IMR-90 (cell line): ENCODE data around the gene ADGRD1. TPM values are rescaled to one million over a fixed set of nuclear protein-coding genes. Genes with fewer than 3 reads are reported as not detected.

Source experiments
- ATAC-seq: fragments of 200-7000 bp; cut with Tn5 transposase; 2 replicates; pipeline ENCODE4 v1.9.1; 2020; ENCODE audit warnings: low read depth, mild to moderate bottlenecking, moderate library complexity
- BruUV-seq: library from RNA; stranded (reverse); fragments of 400-500 nt; replicated peaks from 2 replicates; lab custom pipeline; 2021; lab: Mats Ljungman, UMichigan
- CTCF ChIA-PET: fragments of 300-600 bp; formaldehyde crosslinking; extraction: SDS; loops from one replicate; lab custom pipeline; 2021; ENCODE audit warnings: antibody characterized with exemption; lab: Yijun Ruan, JAX
- POLR2A ChIA-PET: fragments of 300-600 bp; sonication (Branson Sonifier 250); formaldehyde crosslinking; loops from one replicate; lab custom pipeline; 2022; ENCODE audit warnings: antibody characterized with exemption; ENCODE audit not compliant: unreplicated experiment; lab: Charles Lee
- DNase-seq: peaks from one replicate; pipeline ENCODE4 v3.0.0; 2013
- H2AFZ ChIP-seq: replicated peaks from 2 replicates; pipeline ENCODE3; 2013; ENCODE audit warnings: low read length, mild to moderate bottlenecking; ENCODE audit not compliant: poor library complexity
- H2AK5ac ChIP-seq: 2 replicates; pipeline ENCODE4 v1.6.1; 2013; ENCODE audit warnings: low read depth, low read length, inconsistent platforms
- H2AK9ac ChIP-seq: replicated peaks from 2 replicates; pipeline ENCODE3; 2013; ENCODE audit warnings: mild to moderate bottlenecking, low read depth, low read length, moderate library complexity; ENCODE audit not compliant: poor library complexity
- H2BK120ac ChIP-seq: 2 replicates; pipeline ENCODE4 v1.6.1; 2013; ENCODE audit warnings: low read depth, low read length, inconsistent platforms
- H2BK15ac ChIP-seq: 3 replicates; pipeline ENCODE4 v1.6.1; 2013; ENCODE audit warnings: low read depth, low read length, inconsistent platforms
- H2BK20ac ChIP-seq: 2 replicates; pipeline ENCODE4 v1.6.1; 2013; ENCODE audit warnings: low read depth, mild to moderate bottlenecking, inconsistent platforms, low read length, moderate library complexity
- H2BK5ac ChIP-seq: 2 replicates; pipeline ENCODE4 v1.6.1; 2013; ENCODE audit warnings: mild to moderate bottlenecking, low read depth, low read length, inconsistent platforms; ENCODE audit not compliant: poor library complexity, severe bottlenecking
- H3K14ac ChIP-seq: replicated peaks from 2 replicates; pipeline ENCODE4 v1.6.1; 2013; ENCODE audit warnings: low read depth, low read length, inconsistent platforms
- H3K18ac ChIP-seq: 2 replicates; pipeline ENCODE4 v1.6.1; 2013; ENCODE audit warnings: low read depth, low read length, control low read depth
- H3K23ac ChIP-seq: 2 replicates; pipeline ENCODE4 v1.6.1; 2013; ENCODE audit warnings: low read depth, low read length, inconsistent platforms
- H3K27ac ChIP-seq: 2 replicates; pipeline ENCODE4 v1.5.1; 2013; ENCODE audit warnings: mild to moderate bottlenecking, control low read depth, low read length; ENCODE audit not compliant: insufficient read depth
- H3K27me3 ChIP-seq: 2 replicates; pipeline ENCODE4 v1.6.1; 2013; ENCODE audit warnings: low read length; ENCODE audit not compliant: control insufficient read depth, insufficient read depth
- H3K36me3 ChIP-seq: 2 replicates; pipeline ENCODE4 v1.6.1; 2013; ENCODE audit warnings: low read length, mixed read lengths; ENCODE audit not compliant: control insufficient read depth, insufficient read depth
- H3K4ac ChIP-seq: 2 replicates; pipeline ENCODE4 v1.6.1; 2013; ENCODE audit warnings: low read depth, low read length, inconsistent platforms
- H3K4me1 ChIP-seq: 2 replicates; pipeline ENCODE4 v1.6.1; 2013; ENCODE audit warnings: low read length, mixed read lengths; ENCODE audit not compliant: control insufficient read depth, insufficient read depth
- H3K4me2 ChIP-seq: 2 replicates; pipeline ENCODE4 v1.6.1; 2013; ENCODE audit warnings: low read depth, mild to moderate bottlenecking, control low read depth, low read length, moderate library complexity
- H3K4me3 ChIP-seq: 2 replicates; pipeline ENCODE4 v1.5.1; 2013; ENCODE audit warnings: low read depth, mild to moderate bottlenecking, control low read depth, low read length, moderate library complexity; ENCODE audit not compliant: insufficient read depth
- H3K56ac ChIP-seq: 2 replicates; pipeline ENCODE4 v1.6.1; 2013; ENCODE audit warnings: low read length, inconsistent platforms; ENCODE audit not compliant: insufficient read depth; ENCODE audit errors: extremely low read depth
- H3K79me1 ChIP-seq, 2 experiments: 2 replicates each; pipeline ENCODE4 v1.6.1; 2013; ENCODE audit warnings: low read length in 2 of 2, inconsistent platforms in 1 of 2, low read depth in 1 of 2
- H3K9ac ChIP-seq: 2 replicates; pipeline ENCODE4 v1.6.1; 2013; ENCODE audit warnings: low read depth, low read length, control low read depth
- H3K9me1 ChIP-seq: 2 replicates; pipeline ENCODE4 v1.6.1; 2013; ENCODE audit warnings: low read length, inconsistent platforms; ENCODE audit not compliant: insufficient read depth
- H3K9me3 ChIP-seq: 2 replicates; pipeline ENCODE4 v1.6.1; 2013; ENCODE audit warnings: low read length; ENCODE audit not compliant: control insufficient read depth, insufficient read depth
- H4K20me1 ChIP-seq: 2 replicates; pipeline ENCODE4 v1.6.1; 2013; ENCODE audit warnings: low read length, inconsistent platforms; ENCODE audit not compliant: insufficient read depth
- H4K5ac ChIP-seq: 2 replicates; pipeline ENCODE4 v1.6.1; 2013; ENCODE audit warnings: mild to moderate bottlenecking, low read depth, low read length, control low read depth
- H4K8ac ChIP-seq, 2 experiments: 2 replicates each; pipeline ENCODE4 v1.6.1; 2013; ENCODE audit warnings: low read depth in 2 of 2, low read length in 2 of 2, control low read depth in 1 of 2, inconsistent platforms in 1 of 2
- H4K91ac ChIP-seq: 2 replicates; pipeline ENCODE4 v1.6.1; 2013; ENCODE audit warnings: low read depth, low read length, inconsistent platforms; ENCODE audit not compliant: insufficient read depth
- ELK1 ChIP-seq: fragments of 150-350 bp; IDR thresholded peaks from 2 replicates; pipeline ENCODE4 v1.6.1; 2016; ENCODE audit warnings: low read depth, mild to moderate bottlenecking, low read length, moderate library complexity, borderline replicate concordance
- MXI1 ChIP-seq: IDR thresholded peaks from 2 replicates; pipeline ENCODE4 v1.6.1; 2012; ENCODE audit warnings: low read depth, mild to moderate bottlenecking, low read length, moderate library complexity, borderline replicate concordance
- whole genome bisulfite sequencing, 2 experiments: methylation state at CpG; one replicate each; pipeline versions ENCODE4 v1.1.5 to v1.1.7; 2013; ENCODE audit warnings: missing lambda C conversion rate in 2 of 2; ENCODE audit not compliant: insufficient read length in 1 of 2; ENCODE audit errors: extremely low coverage in 2 of 2; 5-methylcytosine and 5-hydroxymethylcytosine counted together
- dilution Hi-C: fragments of 300-500 bp; cut with HindIII; formaldehyde crosslinking; loops from one replicate; pipeline ENCODE4 v1.14.3; 2018; ENCODE audit warnings: low sequenced_read_pairs; ENCODE audit not compliant: unreplicated experiment
- in situ Hi-C: fragments of 300-500 bp; cut with MboI; formaldehyde crosslinking; loops from 3 replicates; pipeline ENCODE4 v1.14.3; 2019; ENCODE audit warnings: low sequenced_read_pairs, inconsistent platforms, mixed read lengths
- intact Hi-C: fragments of 100-400 bp; cut with micrococcal nuclease; formaldehyde crosslinking; loops from 2 replicates; pipeline ENCODE4 v1.10.0; 2022
- polyA plus RNA-seq, 3 experiments: library from polyadenylated mRNA; depleted of rRNA; stranded (reverse); fragments of >200 nt; gene quantifications; 2 replicates each; pipeline ENCODE4 v1.2.3, GENCODE V29; 2012; ENCODE audit warnings: low replicate concordance in 1 of 3
- total RNA-seq: library from RNA; depleted of rRNA; stranded (reverse); fragments of >200 nt; gene quantifications from 2 replicates; pipeline ENCODE4 v1.2.3, GENCODE V29; 2012

Gene ADGRD1
- total and polyA plus RNA-seq, 2 of the 4 experiments (the other 2 are of a cell fraction): not detected

GRCh38 chr12:131041968-131042833, 88.5 kb downstream of the ADGRD1 start:
- Histone ChIP-seq H3K36me3 (no peaks in the 10 kb centered on the region), H3K56ac (no peak overlapping the region), H2BK15ac (no peak overlapping the region), H3K4me3 (no peak overlapping the region), H3K27me3 (no peaks in the 10 kb centered on the region), H4K91ac (no peak overlapping the region), H3K4ac (no peak overlapping the region), H3K9me3 (peaks cover 51% of the 10 kb centered on the region), H3K9ac (no peak overlapping the region), H3K23ac (no peak overlapping the region), H2BK120ac (no peak overlapping the region), H4K5ac (no peak overlapping the region), H2AK9ac (no peak overlapping the region), H3K4me1 (no peaks in the 10 kb centered on the region), H3K27ac (no peak overlapping the region), H2AK5ac (no peak overlapping the region), H2BK5ac (no peak overlapping the region), H3K79me1 (no peaks in the 10 kb centered on the region), H3K18ac (no peak overlapping the region), H2BK20ac (no peak overlapping the region), H2AFZ (no peak overlapping the region), H4K8ac (no peak overlapping the region), H4K20me1 (no peaks in the 10 kb centered on the region), H3K14ac (no peak overlapping the region), H3K9me1 (no peaks in the 10 kb centered on the region), H3K4me2 (no peak overlapping the region)
- DNase-seq (no peak), ATAC-seq (no peak)
- CTCF ChIA-PET: no interaction called here
- BruUV-seq: no TSS peak
- POLR2A ChIA-PET: no interaction called here
- WGBS, 2 experiments: 76% methylated on average over 10 of the region's 29 CpGs; no CpG with 5 or more reads in 1 of the 2 experiments
- dilution Hi-C loops (no loop called here), in situ Hi-C loops (no loop called here), intact Hi-C loops (no loop called here)
- TF ChIP-seq ELK1 (no peak), MXI1 (no peak)
